Breast epithelium (tissue), 3 donors: ENCODE results near the gene ARL5A.

Experiments used
- POLR2A ChIP-seq: fragments of 450-650 bp; IDR thresholded peaks from one replicate; pipeline ENCODE4 v1.6.1; 2016; ENCODE audit warnings: antibody characterized with exemption, mild to moderate bottlenecking, moderate library complexity
- POLR2AphosphoS5 ChIP-seq, 3 donors: sonication (generic); formaldehyde crosslinking; IDR thresholded peaks; one replicate each; pipeline ENCODE4 v1.6.1; 2017; ENCODE audit warnings: antibody characterized with exemption in 3 of 3
- TF ChIP-seq, protein P1 (sequence below), 3 donors: fragments of 450-650 bp; IDR thresholded peaks; one replicate each; pipeline ENCODE4 v1.5.1; 2016 to 2017; ENCODE audit warnings: antibody characterized with exemption in 3 of 3, mild to moderate bottlenecking in 3 of 3, moderate library complexity in 3 of 3

DNA sequence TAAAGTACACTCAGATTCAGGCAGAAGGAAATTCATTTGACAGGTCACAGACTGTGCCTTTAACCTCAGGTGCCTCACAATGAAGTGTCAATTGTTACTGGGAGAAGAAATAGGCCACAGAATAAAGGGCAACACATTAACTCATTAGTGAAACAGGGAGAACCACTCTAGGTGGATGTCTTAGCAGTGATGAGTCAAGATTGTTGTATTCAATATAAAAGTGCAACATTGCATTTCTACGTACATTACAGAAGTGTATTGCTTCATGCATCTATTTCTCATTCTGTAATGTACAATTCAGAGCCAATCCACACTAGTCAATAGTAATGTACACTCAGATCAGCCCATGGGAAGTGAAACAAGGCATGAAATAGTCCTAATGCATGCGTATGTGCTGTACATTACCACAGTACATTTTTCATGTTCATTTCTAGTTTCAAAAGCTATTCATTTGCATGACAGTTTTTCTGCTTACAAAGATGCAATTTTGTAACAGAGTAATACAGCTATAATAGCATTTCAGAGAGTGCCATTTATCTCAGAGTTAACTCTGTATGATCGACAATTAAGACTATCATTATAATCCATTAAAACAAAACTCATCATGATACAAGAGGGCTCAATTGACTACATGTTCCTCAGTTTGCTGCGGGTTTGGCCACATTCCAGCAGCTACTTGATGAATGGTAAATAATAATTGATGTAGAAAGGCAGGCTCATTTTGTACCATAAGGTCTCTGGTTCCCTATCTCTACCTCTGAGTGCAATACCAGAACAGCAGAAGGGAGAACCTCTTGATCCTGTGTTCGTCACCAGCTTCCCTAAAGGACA is 12.2 kb upstream of the ARL5A start:
- TF ChIP-seq POLR2A: no peak
- TF ChIP-seq, protein P1, sequence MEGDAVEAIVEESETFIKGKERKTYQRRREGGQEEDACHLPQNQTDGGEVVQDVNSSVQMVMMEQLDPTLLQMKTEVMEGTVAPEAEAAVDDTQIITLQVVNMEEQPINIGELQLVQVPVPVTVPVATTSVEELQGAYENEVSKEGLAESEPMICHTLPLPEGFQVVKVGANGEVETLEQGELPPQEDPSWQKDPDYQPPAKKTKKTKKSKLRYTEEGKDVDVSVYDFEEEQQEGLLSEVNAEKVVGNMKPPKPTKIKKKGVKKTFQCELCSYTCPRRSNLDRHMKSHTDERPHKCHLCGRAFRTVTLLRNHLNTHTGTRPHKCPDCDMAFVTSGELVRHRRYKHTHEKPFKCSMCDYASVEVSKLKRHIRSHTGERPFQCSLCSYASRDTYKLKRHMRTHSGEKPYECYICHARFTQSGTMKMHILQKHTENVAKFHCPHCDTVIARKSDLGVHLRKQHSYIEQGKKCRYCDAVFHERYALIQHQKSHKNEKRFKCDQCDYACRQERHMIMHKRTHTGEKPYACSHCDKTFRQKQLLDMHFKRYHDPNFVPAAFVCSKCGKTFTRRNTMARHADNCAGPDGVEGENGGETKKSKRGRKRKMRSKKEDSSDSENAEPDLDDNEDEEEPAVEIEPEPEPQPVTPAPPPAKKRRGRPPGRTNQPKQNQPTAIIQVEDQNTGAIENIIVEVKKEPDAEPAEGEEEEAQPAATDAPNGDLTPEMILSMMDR (IDR thresholded peaks at IDR 0.05): no peak
- TF ChIP-seq POLR2AphosphoS5 (IDR thresholded peaks at IDR 0.05): no peak
